K562 (cell line): ENCODE data around the gene TEAD3. TPM values are rescaled to one million over a fixed set of nuclear protein-coding genes. Genes with fewer than 3 reads are reported as not detected.
A peak's percentile ranks its signal among the peaks of the same experiment; 100 is the strongest.

Source experiments
- BMI1 ChIP-seq: fragments of 150-350 bp; IDR thresholded peaks from 2 replicates; pipeline ENCODE4 v1.6.1; 2014; ENCODE audit warnings: low read length
- CEBPZ ChIP-seq: fragments of 150-350 bp; IDR thresholded peaks from 2 replicates; pipeline ENCODE4 v1.6.1; 2014; ENCODE audit warnings: low read depth, mild to moderate bottlenecking, low read length, borderline replicate concordance
- CHAMP1 ChIP-seq: fragments of 450-650 bp; IDR thresholded peaks from 2 replicates; pipeline ENCODE4 v1.6.1; 2016; ENCODE audit warnings: mild to moderate bottlenecking
- CXXC5 ChIP-seq: fragments of 250-450 bp; sonication (Bioruptor Pico); IDR thresholded peaks from 2 replicates; pipeline ENCODE4 v1.8.0; 2022; ENCODE audit warnings: inconsistent platforms, mild to moderate bottlenecking, moderate library complexity
- IRF9 ChIP-seq: fragments of 450-650 bp; IDR thresholded peaks from 2 replicates; pipeline ENCODE4 v1.6.1; 2016; ENCODE audit warnings: missing biosample characterization, missing genetic modification characterization
- NR2F6 ChIP-seq: fragments of 450-650 bp; formaldehyde crosslinking; IDR thresholded peaks from 2 replicates; pipeline ENCODE4 v1.4.0; 2020; ENCODE audit warnings: mild to moderate bottlenecking
- PRDM10 ChIP-seq: fragments of 450-650 bp; IDR thresholded peaks from 2 replicates; pipeline ENCODE4 v1.6.1; 2018; ENCODE audit not compliant: partially characterized antibody
- THAP12 ChIP-seq: fragments of 250-450 bp; sonication (Bioruptor Pico); IDR thresholded peaks from 2 replicates; pipeline ENCODE4 v1.9.0; 2021; ENCODE audit warnings: mild to moderate bottlenecking, inconsistent platforms
- ZC3H8 ChIP-seq: fragments of 450-650 bp; IDR thresholded peaks from 2 replicates; pipeline ENCODE4 v1.6.1; 2017
- ZNF217 ChIP-seq: sonication (generic); formaldehyde crosslinking; IDR thresholded peaks from 2 replicates; pipeline ENCODE4 v1.8.0; 2022; ENCODE audit warnings: mild to moderate bottlenecking, missing genetic modification reagents
- ZNF324 ChIP-seq: fragments of 250-450 bp; sonication (Bioruptor Pico); IDR thresholded peaks from 2 replicates; pipeline ENCODE4 v1.4.0; 2020; ENCODE audit warnings: mild to moderate bottlenecking
- ZSCAN32 ChIP-seq: fragments of 450-650 bp; formaldehyde crosslinking; IDR thresholded peaks from 2 replicates; pipeline ENCODE4 v1.4.0; 2020; ENCODE audit warnings: mild to moderate bottlenecking, moderate library complexity
- polyA plus RNA-seq, 8 experiments: library from polyadenylated mRNA; depleted of rRNA in 4 of 8; stranded (reverse) in 5 of 8; unstranded in 3 of 8; fragments of >200 nt; fragmentation: Nextera tagmentation in 2 of 8; fragmentation: Illumina TruSeq in 1 of 8; extraction: Ambion mirVana in 2 of 8; extraction: Trizol in 1 of 8; gene quantifications; 2 replicates each; pipeline versions ENCODE4 v1.2.1 to v1.2.3, GENCODE V29; 2011 to 2014; ENCODE audit warnings: inconsistent platforms in 1 of 8, missing spikeins in 1 of 8
- total RNA-seq, 7 experiments: library from RNA; depleted of rRNA in 6 of 7; stranded (reverse); fragments of >200 nt in 6 of 7; fragmentation: Illumina TruSeq in 2 of 7; extraction: Trizol in 2 of 7; gene quantifications; 2 replicates each; pipeline versions ENCODE4 v1.2.1 to v1.2.3, GENCODE V29; 2011 to 2021; ENCODE audit warnings: low replicate concordance in 1 of 7

Gene TEAD3
- total and polyA plus RNA-seq, 9 of the 15 experiments (the other 6 are each of a cell fraction or from before 2014, with no cell fraction given): 0.63 to 13.2 (median 3.3) TPM

GRCh38 chr6:35473075-35473849, 23.6 kb downstream of the TEAD3 start (continued):
- TF ChIP-seq CXXC5 (CRISPR knock-in tag) (no peak), CEBPZ (no peak), ZC3H8 (no peak), PRDM10 (no peak), NR2F6 (0 out of 2 replicates have a peak, but pooled peaks have one; percentile 40), THAP12 (no peak), ZSCAN32 (CRISPR knock-in tag) (no peak), IRF9 (tag) (no peak), ZNF324 (CRISPR knock-in tag) (no peak), CHAMP1 (no peak), ZNF217 (CRISPR knock-in tag) (no peak), BMI1 (no peak)
